BJ (cell line): ENCODE data around the gene DLG2. TPM values are rescaled to one million over a fixed set of nuclear protein-coding genes. Genes with fewer than 3 reads are reported as not detected.

ENCODE experiments used
- CTCF ChIA-PET: fragments of 350-600 bp; formaldehyde crosslinking; extraction: SDS; loops from one replicate; lab custom pipeline; 2021; ENCODE audit warnings: antibody characterized with exemption, inconsistent platforms; lab: Yijun Ruan, JAX
- POLR2A ChIA-PET: fragments of 300-600 bp; sonication (Branson Sonifier 250); formaldehyde crosslinking; extraction: SDS; loops from one replicate; lab custom pipeline; 2021; ENCODE audit warnings: antibody characterized with exemption; lab: Charles Lee
- DNase-seq: peaks from one replicate; pipeline ENCODE4 v3.0.0-alpha.2; 2011; ENCODE audit warnings: low read depth
- H3K27me3 ChIP-seq: 2 replicates; pipeline ENCODE4 v1.6.0; 2011; ENCODE audit warnings: low read length; ENCODE audit not compliant: control insufficient read depth, insufficient read depth
- H3K36me3 ChIP-seq: 2 replicates; pipeline ENCODE4 v1.5.1; 2011; ENCODE audit warnings: low read length; ENCODE audit not compliant: control insufficient read depth, insufficient read depth
- H3K4me3 ChIP-seq: 2 replicates; pipeline ENCODE4 v1.5.1; 2011; ENCODE audit warnings: low read depth, mild to moderate bottlenecking, control low read depth, low read length
- CTCF ChIP-seq: IDR thresholded peaks from 2 replicates; pipeline ENCODE4 v1.5.1; 2011; ENCODE audit warnings: low read depth, mild to moderate bottlenecking, control low read depth, inconsistent platforms, low read length, moderate library complexity; ENCODE audit not compliant: insufficient read depth
- polyA plus RNA-seq: library from polyadenylated mRNA; depleted of rRNA; stranded (reverse); fragments of >200 nt; gene quantifications from 2 replicates; pipeline ENCODE4 v1.2.3, GENCODE V29; 2011

DLG2 gene
- polyA plus RNA-seq, 1 experiment: 0.28 TPM

DNA sequence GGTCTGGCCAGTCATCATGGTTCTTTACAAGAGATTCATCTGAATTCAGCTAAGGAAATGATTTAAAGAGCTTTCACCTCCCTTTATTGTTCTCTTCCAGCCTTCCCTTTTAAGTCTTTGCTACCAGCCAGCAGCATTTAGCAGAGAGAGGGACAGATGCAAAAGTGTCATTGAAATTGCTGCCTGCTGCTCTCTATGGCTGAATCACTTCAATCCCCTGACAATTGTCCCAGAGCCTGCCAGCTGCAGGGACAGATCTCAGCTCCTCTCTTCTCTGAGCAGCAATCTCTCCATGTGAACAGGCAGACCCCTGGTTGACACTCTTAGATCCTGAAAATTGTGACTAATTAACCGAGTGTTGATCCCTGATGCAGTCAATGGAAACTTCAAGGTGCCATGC is 1524.0 kb downstream of the DLG2 start:
- ChIA-PET POLR2A (no interaction called here), CTCF (no interaction called here)
- no peak for DNase-seq
- no peaks in the 10 kb centered on the region for H3K27me3 ChIP-seq
- TF ChIP-seq CTCF: no peak
- no peak overlapping the region for H3K4me3 ChIP-seq
- no peaks in the 10 kb centered on the region for H3K36me3 ChIP-seq

DNA sequence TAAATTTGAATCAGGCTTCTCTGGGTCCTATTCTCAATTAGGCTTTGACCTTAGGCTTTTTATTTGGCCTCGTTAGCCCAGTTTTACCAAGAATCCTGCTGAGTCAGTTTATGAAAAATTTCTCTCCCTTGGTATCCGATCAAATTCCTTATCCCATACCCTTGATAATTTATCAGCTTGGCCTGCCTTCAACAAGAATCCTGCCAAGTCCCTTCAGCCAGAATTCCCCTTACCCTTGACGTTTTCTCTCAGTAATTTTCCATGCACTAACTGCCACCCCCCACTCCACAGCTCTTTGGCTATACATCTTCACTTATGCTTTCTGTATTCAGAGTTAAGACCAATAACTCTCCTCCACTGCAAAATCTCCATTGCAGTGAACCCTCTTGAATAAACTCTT is 1530.0 kb downstream of the DLG2 start:
- DNase-seq: no peak
- TF ChIP-seq CTCF: no peak
- Histone ChIP-seq H3K36me3 (no peaks in the 10 kb centered on the region), H3K27me3 (no peaks in the 10 kb centered on the region), H3K4me3 (no peak overlapping the region)
- ChIA-PET POLR2A (no interaction called here), CTCF (no interaction called here)

- H3K36me3 ChIP-seq: no peaks in the 10 kb centered on the region
- CTCF ChIA-PET: no interaction called here
- DNase-seq: no peak
- H3K4me3 ChIP-seq: no peak overlapping the region
- H3K27me3 ChIP-seq: no peaks in the 10 kb centered on the region
- TF ChIP-seq CTCF: no peak
- POLR2A ChIA-PET: no interaction called here
Measured at GRCh38 chr11:84091212-84091986, 1535.7 kb downstream of the DLG2 start.

DNA sequence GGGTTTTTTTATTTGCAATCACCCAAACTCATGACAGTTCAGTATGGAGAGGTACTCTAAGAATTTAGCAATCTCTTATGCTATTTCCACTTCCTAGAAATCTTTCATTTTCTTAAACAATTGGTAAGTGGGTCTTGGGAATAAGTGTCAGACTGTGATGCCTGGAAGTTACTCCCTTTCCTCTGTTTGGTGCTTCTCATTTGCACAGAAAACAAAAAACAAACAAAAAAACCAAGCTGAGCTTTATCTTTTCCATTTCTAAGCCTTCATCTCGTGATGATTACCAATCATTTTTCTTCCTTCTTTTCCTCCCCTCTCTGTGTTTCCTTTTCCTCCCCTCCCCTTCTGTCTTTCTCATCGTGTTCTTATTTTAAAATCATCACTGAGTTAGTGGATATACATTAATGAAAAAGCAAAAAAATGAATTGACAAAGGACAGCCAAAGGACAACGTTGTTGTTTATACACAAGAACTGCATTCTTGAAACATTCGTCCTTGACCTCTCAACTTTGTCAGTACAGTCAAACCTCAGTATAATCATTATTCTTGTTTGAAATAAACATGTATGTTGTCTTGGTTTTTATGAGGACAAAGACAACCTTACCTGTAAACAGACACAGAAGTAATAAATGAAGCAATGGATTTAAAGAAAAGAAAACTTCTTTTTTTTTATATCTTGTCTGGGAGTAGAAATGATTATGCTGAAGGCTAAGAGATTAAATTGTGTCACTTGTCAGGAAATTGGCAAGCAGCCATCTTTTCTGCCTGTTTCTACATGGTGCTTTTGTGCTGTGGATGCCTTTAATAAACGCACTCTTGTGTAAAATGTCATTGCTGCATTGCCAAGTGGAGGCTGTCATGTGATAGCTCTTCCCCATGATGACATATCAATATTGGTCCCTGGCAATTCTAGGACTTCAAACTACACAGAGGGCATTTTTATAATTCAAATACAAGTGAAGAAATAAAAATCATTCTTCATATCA is 1537.8 kb downstream of the DLG2 start:
- H3K27me3 ChIP-seq: no peaks in the 10 kb centered on the region
- no peaks in the 10 kb centered on the region for H3K36me3 ChIP-seq
- TF ChIP-seq CTCF: no peak
- no peak overlapping the region for H3K4me3 ChIP-seq
- no peak for DNase-seq
- POLR2A ChIA-PET: no interaction called here
- CTCF ChIA-PET: no interaction called here

- ChIA-PET CTCF (no interaction called here), POLR2A (no interaction called here)
- H3K36me3 ChIP-seq: no peaks in the 10 kb centered on the region
- H3K4me3 ChIP-seq: no peak overlapping the region
- TF ChIP-seq CTCF: no peak
- DNase-seq: no peak
- no peaks in the 10 kb centered on the region for H3K27me3 ChIP-seq
Measured at GRCh38 chr11:84071851-84072250, 1555.3 kb downstream of the DLG2 start.
